Measurements from ENCODE around the gene ZBED2. TPM values are rescaled to one million over a fixed set of nuclear protein-coding genes. Genes with fewer than 3 reads are reported as not detected.

Gene ZBED2
- polyA plus RNA-seq, 1 donor (not counting 4 experiments of a cell fraction or from before 2014, with no cell fraction given) = 120 TPM

- Histone ChIP-seq H3K9me3 (ENCODE audit: control insufficient read depth, low read depth, low read length) (no peaks in the 10 kb centered on the region), H2AFZ (ENCODE audit: control insufficient read depth, low read length) (peak overlapping the region; percentile 62), H3K4me2 (ENCODE audit: control insufficient read depth, extremely low read depth, insufficient read depth, low read depth, low read length) (peak overlapping the region; percentile 29), H3K4me1 (ENCODE audit: control insufficient read depth, extremely low read depth, insufficient read depth, low read length) (peaks cover 6% of the 10 kb centered on the region), H3K36me3 (ENCODE audit: control insufficient read depth in 2 of 2, extremely low read depth in 1 of 2, insufficient read depth in 2 of 2, low read length in 2 of 2) (no peaks in the 10 kb centered on the region), H3K79me2 (ENCODE audit: control insufficient read depth, insufficient read depth, low read length) (no peaks in the 10 kb centered on the region), H4K20me1 (ENCODE audit: control insufficient read depth, extremely low read depth, insufficient read depth, low read length) (no peaks in the 10 kb centered on the region), H3K4me3 (ENCODE audit: control insufficient read depth in 2 of 3, extremely low read depth in 1 of 3, insufficient read depth in 2 of 3, low read depth in 1 of 3, low read length in 3 of 3) (no peak overlapping the region), H3K27ac (ENCODE audit: control insufficient read depth, insufficient read depth, low read length) (no peak overlapping the region), H3K9ac (ENCODE audit: control insufficient read depth, extremely low read depth, insufficient read depth, low read length) (no peak overlapping the region), H3K27me3 (ENCODE audit: control insufficient read depth, extremely low read depth, insufficient read depth, low read length) (no peaks in the 10 kb centered on the region), H3K9me1 (ENCODE audit: control insufficient read depth, extremely low read depth, insufficient read depth, low read length) (no peaks in the 10 kb centered on the region)
- peak; percentile 72 for FAIRE-seq
- dilution Hi-C loops (cut with MboI; ENCODE audit: extremely low pct_ligation_motif_present, low sequenced_read_pairs) = no loop called here
- no peak for DNase-seq (ENCODE audit: low read depth, low spot score)
- TF ChIP-seq, protein P1, sequence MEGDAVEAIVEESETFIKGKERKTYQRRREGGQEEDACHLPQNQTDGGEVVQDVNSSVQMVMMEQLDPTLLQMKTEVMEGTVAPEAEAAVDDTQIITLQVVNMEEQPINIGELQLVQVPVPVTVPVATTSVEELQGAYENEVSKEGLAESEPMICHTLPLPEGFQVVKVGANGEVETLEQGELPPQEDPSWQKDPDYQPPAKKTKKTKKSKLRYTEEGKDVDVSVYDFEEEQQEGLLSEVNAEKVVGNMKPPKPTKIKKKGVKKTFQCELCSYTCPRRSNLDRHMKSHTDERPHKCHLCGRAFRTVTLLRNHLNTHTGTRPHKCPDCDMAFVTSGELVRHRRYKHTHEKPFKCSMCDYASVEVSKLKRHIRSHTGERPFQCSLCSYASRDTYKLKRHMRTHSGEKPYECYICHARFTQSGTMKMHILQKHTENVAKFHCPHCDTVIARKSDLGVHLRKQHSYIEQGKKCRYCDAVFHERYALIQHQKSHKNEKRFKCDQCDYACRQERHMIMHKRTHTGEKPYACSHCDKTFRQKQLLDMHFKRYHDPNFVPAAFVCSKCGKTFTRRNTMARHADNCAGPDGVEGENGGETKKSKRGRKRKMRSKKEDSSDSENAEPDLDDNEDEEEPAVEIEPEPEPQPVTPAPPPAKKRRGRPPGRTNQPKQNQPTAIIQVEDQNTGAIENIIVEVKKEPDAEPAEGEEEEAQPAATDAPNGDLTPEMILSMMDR (optimal IDR thresholded peaks at IDR 0.05 in 1 of 3, IDR thresholded peaks at IDR 0.05 in 1 of 3, conservative IDR thresholded peaks at IDR 0.05 in 1 of 3; ENCODE audit: extremely low read depth in 1 of 3, insufficient read depth in 2 of 3, low read length in 3 of 3) = no peak
- TF ChIP-seq EZH2 (IDR thresholded peaks at IDR 0.05; ENCODE audit: low read length) = no peak
Measured at GRCh38 chr3:111627092-111627491, 31.9 kb upstream of the ZBED2 start.

GRCh38 chr3:111621535-111621934, 26.4 kb upstream of the ZBED2 start:
- Histone ChIP-seq H3K4me2 (ENCODE audit: control insufficient read depth, extremely low read depth, insufficient read depth, low read depth, low read length) (no peak overlapping the region), H3K9me3 (ENCODE audit: control insufficient read depth, low read depth, low read length) (no peaks in the 10 kb centered on the region), H2AFZ (ENCODE audit: control insufficient read depth, low read length) (no peak overlapping the region), H3K9ac (ENCODE audit: control insufficient read depth, extremely low read depth, insufficient read depth, low read length) (no peak overlapping the region), H3K79me2 (ENCODE audit: control insufficient read depth, insufficient read depth, low read length) (no peaks in the 10 kb centered on the region), H4K20me1 (ENCODE audit: control insufficient read depth, extremely low read depth, insufficient read depth, low read length) (no peaks in the 10 kb centered on the region), H3K4me1 (ENCODE audit: control insufficient read depth, extremely low read depth, insufficient read depth, low read length) (peaks cover 20% of the 10 kb centered on the region), H3K4me3 (ENCODE audit: control insufficient read depth in 2 of 3, extremely low read depth in 1 of 3, insufficient read depth in 2 of 3, low read depth in 1 of 3, low read length in 3 of 3) (no peak overlapping the region), H3K27ac (ENCODE audit: control insufficient read depth, insufficient read depth, low read length) (no peak overlapping the region), H3K27me3 (ENCODE audit: control insufficient read depth, extremely low read depth, insufficient read depth, low read length) (no peaks in the 10 kb centered on the region), H3K9me1 (ENCODE audit: control insufficient read depth, extremely low read depth, insufficient read depth, low read length) (no peaks in the 10 kb centered on the region), H3K36me3 (ENCODE audit: control insufficient read depth in 2 of 2, extremely low read depth in 1 of 2, insufficient read depth in 2 of 2, low read length in 2 of 2) (no peaks in the 10 kb centered on the region)
- dilution Hi-C loops (cut with MboI; ENCODE audit: extremely low pct_ligation_motif_present, low sequenced_read_pairs) = no loop called here
- no peak for DNase-seq (ENCODE audit: low read depth, low spot score)
- TF ChIP-seq, protein P1 (optimal IDR thresholded peaks at IDR 0.05 in 1 of 3, IDR thresholded peaks at IDR 0.05 in 1 of 3, conservative IDR thresholded peaks at IDR 0.05 in 1 of 3; ENCODE audit: extremely low read depth in 1 of 3, insufficient read depth in 2 of 3, low read length in 3 of 3) = peak; percentile 54 to 63 (median 63)
- TF ChIP-seq EZH2 (IDR thresholded peaks at IDR 0.05; ENCODE audit: low read length) = no peak
- FAIRE-seq = no peak

Data from keratinocyte (primary cell).